ENCODE data around the gene HECTD4. TPM values are rescaled to one million over a fixed set of nuclear protein-coding genes. Genes with fewer than 3 reads are reported as not detected.

The HECTD4 gene
- total RNA-seq, 1 experiment from 2014 or later = 54.5 TPM

DNA sequence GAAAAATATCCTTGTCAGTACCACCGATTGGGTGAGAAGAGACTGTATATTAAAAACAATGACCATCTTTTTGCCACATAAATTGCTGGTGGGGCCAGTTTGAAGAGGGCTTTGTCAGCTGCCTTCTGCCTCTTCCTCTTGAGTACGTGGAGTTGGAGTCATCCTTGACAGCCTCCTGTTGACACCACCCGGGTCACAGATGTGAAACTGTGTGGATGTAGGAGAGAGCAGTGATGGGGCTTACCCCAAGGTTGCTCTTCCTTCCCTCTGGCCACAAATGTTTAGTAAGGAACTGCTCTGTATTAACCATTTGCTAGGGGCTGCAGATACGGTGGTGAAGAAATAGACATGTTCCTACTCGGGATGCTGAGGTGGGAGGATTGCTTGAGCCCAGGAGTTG is 48.7 kb upstream of the HECTD4 start:
- no peaks in the 10 kb centered on the region for H3K4me1 Mint-ChIP-seq (ENCODE audit: low read depth, unreplicated experiment)
- DNase-seq = no peak
- H3K27ac Mint-ChIP-seq (ENCODE audit: unreplicated experiment) = no peak overlapping the region
- no TSS peak for BruUV-seq (replicated peaks)
- no peaks in the 10 kb centered on the region for H3K9me3 Mint-ChIP-seq (ENCODE audit: unreplicated experiment)
- Histone ChIP-seq H3K4me3 (ENCODE audit: low read depth, low read length) (no peak overlapping the region), H3K4me1 (no peaks in the 10 kb centered on the region), H3K27me3 (replicated peaks; ENCODE audit: control insufficient read depth, insufficient read depth, low read length) (no peaks in the 10 kb centered on the region), H3K36me3 (ENCODE audit: control insufficient read depth, insufficient read depth, low read length) (no peaks in the 10 kb centered on the region; the same call in 1 of the 2 replicates), H3K9me3 (no peaks in the 10 kb centered on the region; the same call in 1 of the 2 replicates)
- ChIA-PET POLR2A (no interaction called here), CTCF (no interaction called here)
- TF ChIP-seq, protein P1, sequence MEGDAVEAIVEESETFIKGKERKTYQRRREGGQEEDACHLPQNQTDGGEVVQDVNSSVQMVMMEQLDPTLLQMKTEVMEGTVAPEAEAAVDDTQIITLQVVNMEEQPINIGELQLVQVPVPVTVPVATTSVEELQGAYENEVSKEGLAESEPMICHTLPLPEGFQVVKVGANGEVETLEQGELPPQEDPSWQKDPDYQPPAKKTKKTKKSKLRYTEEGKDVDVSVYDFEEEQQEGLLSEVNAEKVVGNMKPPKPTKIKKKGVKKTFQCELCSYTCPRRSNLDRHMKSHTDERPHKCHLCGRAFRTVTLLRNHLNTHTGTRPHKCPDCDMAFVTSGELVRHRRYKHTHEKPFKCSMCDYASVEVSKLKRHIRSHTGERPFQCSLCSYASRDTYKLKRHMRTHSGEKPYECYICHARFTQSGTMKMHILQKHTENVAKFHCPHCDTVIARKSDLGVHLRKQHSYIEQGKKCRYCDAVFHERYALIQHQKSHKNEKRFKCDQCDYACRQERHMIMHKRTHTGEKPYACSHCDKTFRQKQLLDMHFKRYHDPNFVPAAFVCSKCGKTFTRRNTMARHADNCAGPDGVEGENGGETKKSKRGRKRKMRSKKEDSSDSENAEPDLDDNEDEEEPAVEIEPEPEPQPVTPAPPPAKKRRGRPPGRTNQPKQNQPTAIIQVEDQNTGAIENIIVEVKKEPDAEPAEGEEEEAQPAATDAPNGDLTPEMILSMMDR (IDR thresholded peaks at IDR 0.05; ENCODE audit: insufficient read depth in 1 of 2, low read depth in 1 of 2, low read length in 1 of 2, severe bottlenecking in 1 of 2, unreplicated experiment in 1 of 2) = no peak
- peaks cover 32% of the 10 kb centered on the region for H3K36me3 Mint-ChIP-seq (ENCODE audit: insufficient read depth, unreplicated experiment)
- intact Hi-C loops (cut with micrococcal nuclease; ENCODE audit: unreplicated experiment) = no loop called here
- H3K27me3 Mint-ChIP-seq (ENCODE audit: insufficient read depth, unreplicated experiment) = no peaks in the 10 kb centered on the region
- H3K4me3 Mint-ChIP-seq (ENCODE audit: unreplicated experiment) = no peak overlapping the region

DNA sequence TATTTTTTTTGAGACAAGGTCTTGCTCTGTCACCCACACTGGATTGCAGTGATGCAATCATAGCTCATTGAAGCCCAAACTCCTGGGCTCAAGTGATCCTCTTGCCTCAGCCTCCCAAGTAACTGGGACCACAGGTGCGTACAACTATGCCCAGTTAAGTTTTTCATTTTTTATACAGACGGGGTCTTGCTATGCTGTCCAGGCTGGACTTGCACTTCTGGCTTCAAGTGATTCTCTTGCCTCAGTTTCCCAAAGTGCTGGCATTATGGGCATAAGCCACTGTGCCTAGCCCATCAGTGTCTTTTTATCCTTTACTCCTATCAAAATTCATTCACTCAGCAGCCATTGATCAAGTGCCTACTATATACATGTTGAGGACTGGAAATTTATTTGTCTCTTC is 45.5 kb upstream of the HECTD4 start:
- BruUV-seq (replicated peaks) = no TSS peak
- H3K36me3 ChIP-seq (ENCODE audit: control insufficient read depth, insufficient read depth, low read length) = no peaks in the 10 kb centered on the region; the same call in 1 of the 2 replicates
- TF ChIP-seq, protein P1 (IDR thresholded peaks at IDR 0.05; ENCODE audit: insufficient read depth in 1 of 2, low read depth in 1 of 2, low read length in 1 of 2, severe bottlenecking in 1 of 2, unreplicated experiment in 1 of 2) = no peak
- H3K4me1 Mint-ChIP-seq (ENCODE audit: low read depth, unreplicated experiment) = no peaks in the 10 kb centered on the region
- H3K9me3 ChIP-seq = no peaks in the 10 kb centered on the region
- intact Hi-C loops (cut with micrococcal nuclease; ENCODE audit: unreplicated experiment) = no loop called here
- H3K27ac Mint-ChIP-seq (ENCODE audit: unreplicated experiment) = no peak overlapping the region
- peaks cover 44% of the 10 kb centered on the region for H3K36me3 Mint-ChIP-seq (ENCODE audit: insufficient read depth, unreplicated experiment)
- H3K4me1 ChIP-seq = no peaks in the 10 kb centered on the region
- CTCF ChIA-PET = no interaction called here
- H3K4me3 ChIP-seq (ENCODE audit: low read depth, low read length) = no peak overlapping the region
- POLR2A ChIA-PET = interaction anchor here (0.6 kb wide), 1 partner anchor 70 kb away, joined by 7 read pairs; no protein-coding TSS in a partner anchor
- no peak for DNase-seq
- H3K27me3 Mint-ChIP-seq (ENCODE audit: insufficient read depth, unreplicated experiment) = no peaks in the 10 kb centered on the region
- no peaks in the 10 kb centered on the region for H3K27me3 ChIP-seq (replicated peaks; ENCODE audit: control insufficient read depth, insufficient read depth, low read length)
- no peaks in the 10 kb centered on the region for H3K9me3 Mint-ChIP-seq (ENCODE audit: unreplicated experiment)
- no peak overlapping the region for H3K4me3 Mint-ChIP-seq (ENCODE audit: unreplicated experiment)

DNA sequence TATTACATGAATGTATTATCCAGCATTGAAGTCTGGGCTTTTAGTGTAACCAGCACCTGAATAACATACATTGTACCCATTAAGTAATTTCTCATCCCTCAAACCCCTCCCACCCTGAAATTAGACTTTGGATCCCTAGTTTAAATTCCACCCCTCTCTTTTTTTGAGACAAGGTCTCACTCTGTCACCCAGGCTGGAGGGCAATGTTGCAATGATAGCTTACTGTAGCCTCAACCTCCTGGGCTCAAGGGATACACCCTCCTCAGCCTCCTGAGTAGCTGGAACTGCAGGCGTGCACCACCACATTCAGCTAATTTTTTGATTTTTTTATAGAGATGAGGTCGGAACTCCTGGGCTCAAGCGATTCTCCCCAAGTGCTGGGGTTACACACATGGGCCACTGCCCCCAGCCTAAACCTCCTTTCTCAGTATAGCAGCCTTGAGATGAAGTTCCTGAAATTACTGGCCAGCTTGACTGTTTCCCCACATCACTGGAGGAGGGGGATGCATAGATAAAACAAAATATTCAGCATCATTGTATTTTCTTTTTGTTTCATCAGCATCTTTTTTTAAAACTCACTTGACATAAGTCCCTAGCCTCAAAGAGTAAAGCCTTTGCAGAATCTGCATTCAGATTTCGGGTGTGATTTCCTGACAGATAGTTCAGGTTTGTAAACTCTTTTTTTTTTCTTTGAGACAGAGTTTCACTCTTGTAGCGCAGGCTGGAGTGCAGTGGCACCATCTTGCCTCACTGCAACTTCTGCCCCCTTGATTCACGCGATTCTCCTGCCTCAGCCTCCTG is 43.6 kb upstream of the HECTD4 start:
- Mint-ChIP-seq H3K36me3 (ENCODE audit: insufficient read depth, unreplicated experiment) (peaks cover 32% of the 10 kb centered on the region), H3K9me3 (ENCODE audit: unreplicated experiment) (no peaks in the 10 kb centered on the region), H3K4me3 (ENCODE audit: unreplicated experiment) (no peak overlapping the region), H3K4me1 (ENCODE audit: low read depth, unreplicated experiment) (no peaks in the 10 kb centered on the region), H3K27ac (ENCODE audit: unreplicated experiment) (no peak overlapping the region), H3K27me3 (ENCODE audit: insufficient read depth, unreplicated experiment) (no peaks in the 10 kb centered on the region)
- no peaks in the 10 kb centered on the region for H3K36me3 ChIP-seq (ENCODE audit: control insufficient read depth, insufficient read depth, low read length)
- no peaks in the 10 kb centered on the region for H3K27me3 ChIP-seq (replicated peaks; ENCODE audit: control insufficient read depth, insufficient read depth, low read length)
- TF ChIP-seq, protein P1 (IDR thresholded peaks at IDR 0.05; ENCODE audit: insufficient read depth in 1 of 2, low read depth in 1 of 2, low read length in 1 of 2, severe bottlenecking in 1 of 2, unreplicated experiment in 1 of 2) = no peak
- H3K4me1 ChIP-seq = no peaks in the 10 kb centered on the region
- no peak for DNase-seq
- no peaks in the 10 kb centered on the region for H3K9me3 ChIP-seq
- intact Hi-C loops (cut with micrococcal nuclease; ENCODE audit: unreplicated experiment) = no loop called here
- H3K4me3 ChIP-seq (ENCODE audit: low read depth, low read length) = no peak overlapping the region
- BruUV-seq (replicated peaks) = no TSS peak
- ChIA-PET POLR2A (no interaction called here), CTCF (no interaction called here)

Data from Caco-2 (cell line).